HG02678 (cell line): Measurements from ENCODE around the gene CFAP74.

Experiments used
- ATAC-seq: cut with Tn5 transposase; IDR thresholded peaks from one replicate; pipeline ENCODE4 v1.9.1; 2021; ENCODE audit warnings: mild to moderate bottlenecking, moderate library complexity; ENCODE audit not compliant: unreplicated experiment

CFAP74 gene

DNA sequence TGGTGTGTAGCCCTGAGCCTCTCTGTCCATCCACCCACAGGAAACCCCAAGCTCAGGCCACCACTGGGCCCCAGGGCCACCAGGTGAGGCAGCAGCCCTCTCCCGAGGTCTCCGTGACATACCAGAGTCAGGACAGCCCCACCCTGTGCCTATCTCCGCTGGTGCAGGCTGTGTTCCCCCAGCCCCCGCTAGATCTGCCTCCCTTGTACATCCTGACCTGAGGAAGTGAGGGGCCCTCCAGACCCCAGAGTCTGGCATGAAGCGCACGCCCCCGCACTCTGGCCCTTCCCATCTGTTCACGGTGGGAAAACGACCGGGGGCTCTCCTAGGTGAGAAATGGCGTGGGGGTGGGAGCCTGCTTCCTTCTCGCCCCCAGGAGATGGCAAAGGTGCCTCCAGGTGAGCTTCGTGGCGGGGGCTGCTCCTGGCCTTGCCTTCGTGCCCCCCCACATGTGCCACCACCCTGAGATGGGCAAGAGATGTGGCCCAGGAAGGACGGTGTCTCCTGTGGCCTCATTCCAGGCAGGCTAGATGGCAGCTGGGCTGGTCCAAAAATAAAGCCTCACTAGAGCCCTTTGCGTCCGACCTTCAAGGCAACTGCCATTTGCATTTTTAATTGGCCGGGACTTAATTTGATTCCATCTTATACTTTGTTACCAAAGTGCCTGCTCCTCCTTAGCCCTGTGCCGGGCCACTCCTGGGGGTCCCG is 18.6 kb upstream of the CFAP74 start:
- no peak for ATAC-seq

DNA sequence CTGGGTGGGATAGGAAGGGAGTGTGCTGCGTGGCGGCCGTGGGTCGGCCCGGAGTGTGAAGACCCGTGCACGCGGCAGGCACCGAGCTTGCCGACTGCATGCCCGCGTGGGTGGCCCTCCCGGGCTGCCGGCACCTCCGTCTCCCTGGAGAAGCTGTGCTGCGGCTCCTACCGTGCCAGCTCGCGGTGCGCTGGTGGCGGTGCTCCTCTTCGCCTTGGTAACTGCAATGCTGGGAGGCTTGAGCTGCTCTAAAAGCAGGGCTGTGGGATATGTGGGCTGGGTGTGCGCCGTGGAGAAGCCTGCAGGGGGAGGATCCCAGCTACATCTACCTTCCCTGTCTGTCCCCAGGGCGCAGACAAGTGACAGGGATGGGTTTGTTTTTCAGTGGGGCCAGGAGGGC is 18.0 kb upstream of the CFAP74 start:
- no peak for ATAC-seq

DNA sequence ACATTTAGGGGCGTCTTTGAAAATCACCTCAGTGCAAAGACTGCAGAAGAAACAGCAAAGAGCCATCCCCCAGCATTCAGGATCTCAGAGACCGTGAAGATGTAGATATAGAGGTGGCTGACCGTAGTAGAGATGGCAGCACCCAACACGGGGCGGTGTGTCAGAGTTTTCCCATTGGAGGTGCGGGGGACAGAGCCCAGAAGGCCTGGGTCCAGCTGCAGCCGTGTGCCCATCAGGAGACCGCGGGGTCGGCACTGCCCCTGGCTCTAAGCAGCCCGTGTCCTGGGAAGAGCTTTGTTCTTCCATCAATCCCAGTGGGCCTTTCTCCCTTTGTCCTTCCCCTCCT is 16.7 kb upstream of the CFAP74 start:
- no peak for ATAC-seq

- no peak for ATAC-seq
These were observed 16.2 kb upstream of the CFAP74 start for GRCh38 chr1:2019571-2020309.

DNA sequence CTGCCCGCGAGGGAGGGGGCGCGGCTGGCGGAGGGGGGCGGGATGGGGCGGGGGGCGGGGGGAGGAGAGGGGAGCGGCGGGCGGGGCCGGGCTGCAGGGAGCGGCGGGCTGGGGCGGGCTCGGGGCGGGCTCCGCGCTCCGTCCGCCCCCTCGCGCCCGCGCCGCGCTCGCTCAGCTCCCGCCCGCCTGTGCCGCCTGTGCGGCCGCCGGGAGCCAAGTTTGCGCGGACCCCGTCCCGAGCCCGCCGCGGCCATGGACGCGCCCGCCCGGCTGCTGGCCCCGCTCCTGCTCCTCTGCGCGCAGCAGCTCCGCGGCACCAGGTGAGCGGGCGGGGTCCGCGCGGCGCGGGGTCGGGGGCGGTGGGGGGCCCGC is 15.6 kb upstream of the CFAP74 start, which contains the start of gene GABRD:
Gene GABRD (plus strand): TSS at position 174 of the 372 bp plus-strand sequence. CDS start 79 bp downstream, at position 253.
- no peak for ATAC-seq

- ATAC-seq, result no peak
These were observed 14.9 kb upstream of the CFAP74 start for GRCh38 chr1:2018217-2019171.

DNA sequence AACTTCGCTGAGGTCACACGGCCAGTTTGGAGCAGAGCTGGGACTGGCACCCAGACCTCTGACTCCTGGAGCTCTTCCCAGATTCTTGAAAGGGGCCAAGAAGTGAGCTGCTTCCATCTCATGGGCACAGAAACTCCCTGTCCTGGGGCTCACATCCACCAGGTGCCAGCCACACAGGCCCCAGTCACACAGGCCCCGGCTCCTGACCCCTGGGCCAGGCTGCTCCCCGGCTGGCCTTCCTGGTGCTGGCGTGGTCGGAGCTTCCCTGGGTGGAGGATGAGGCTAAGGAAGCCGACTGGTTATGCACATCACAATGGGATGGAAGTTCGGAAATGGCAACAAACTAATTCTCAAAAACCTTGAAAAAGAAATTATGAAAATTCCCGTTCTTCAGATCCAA is 12.5 kb upstream of the CFAP74 start:
- ATAC-seq, result no peak

DNA sequence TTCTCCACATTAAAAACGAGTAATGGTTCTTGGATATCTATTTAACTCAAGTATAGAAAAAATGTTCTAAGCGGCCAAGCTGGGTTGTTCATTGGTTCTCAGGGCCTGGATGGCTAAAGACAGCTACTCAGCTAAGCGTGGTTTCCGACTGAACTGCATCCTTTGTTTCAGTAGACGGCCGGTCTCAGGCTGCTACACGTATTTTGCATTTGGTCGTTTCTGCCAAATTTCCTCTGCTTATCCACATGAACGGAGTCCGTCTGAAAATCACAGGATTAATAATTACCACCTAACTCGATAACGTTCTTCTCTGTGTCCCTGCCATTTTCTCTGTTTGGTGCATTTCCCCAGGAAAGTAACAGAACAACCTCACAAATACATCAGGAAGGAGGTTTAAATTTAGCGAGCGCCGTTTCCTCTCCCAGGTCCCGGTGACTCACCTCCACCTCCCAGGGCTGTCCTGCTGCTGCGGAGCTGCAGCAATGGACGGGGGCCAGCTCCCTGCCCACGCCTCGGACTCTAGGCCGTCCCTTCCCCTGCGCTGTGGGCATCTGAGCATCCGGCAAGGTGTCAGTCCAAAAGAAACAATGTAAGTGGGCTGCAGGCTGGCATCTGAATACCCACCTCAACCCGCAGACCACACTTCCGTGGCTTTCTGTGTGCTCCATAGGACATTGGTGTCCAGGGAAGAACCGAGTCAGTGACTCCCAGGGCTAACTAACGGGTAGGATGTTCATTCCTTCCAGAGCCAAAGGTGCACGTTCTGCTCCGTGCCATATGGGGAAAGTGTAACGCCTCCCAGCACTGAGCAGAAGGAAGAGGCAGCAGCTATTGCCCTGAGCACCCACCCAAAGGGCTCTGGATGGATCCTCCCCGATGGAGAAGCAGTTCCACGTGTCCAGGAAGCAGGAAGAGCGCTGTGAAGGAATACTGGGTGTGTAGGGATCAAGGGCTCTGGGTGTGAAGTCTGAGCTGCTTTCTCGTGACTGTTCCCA is 11.5 kb upstream of the CFAP74 start:
- ATAC-seq, result no peak

GRCh38 chr1:2014181-2014580 is 10.6 kb upstream of the CFAP74 start:
- no peak for ATAC-seq

- ATAC-seq, result no peak
These were observed 5.8 kb upstream of the CFAP74 start for GRCh38 chr1:2009101-2010053.

- ATAC-seq, result no peak
These were observed 1.3 kb upstream of the CFAP74 start for GRCh38 chr1:2004856-2005255.

DNA sequence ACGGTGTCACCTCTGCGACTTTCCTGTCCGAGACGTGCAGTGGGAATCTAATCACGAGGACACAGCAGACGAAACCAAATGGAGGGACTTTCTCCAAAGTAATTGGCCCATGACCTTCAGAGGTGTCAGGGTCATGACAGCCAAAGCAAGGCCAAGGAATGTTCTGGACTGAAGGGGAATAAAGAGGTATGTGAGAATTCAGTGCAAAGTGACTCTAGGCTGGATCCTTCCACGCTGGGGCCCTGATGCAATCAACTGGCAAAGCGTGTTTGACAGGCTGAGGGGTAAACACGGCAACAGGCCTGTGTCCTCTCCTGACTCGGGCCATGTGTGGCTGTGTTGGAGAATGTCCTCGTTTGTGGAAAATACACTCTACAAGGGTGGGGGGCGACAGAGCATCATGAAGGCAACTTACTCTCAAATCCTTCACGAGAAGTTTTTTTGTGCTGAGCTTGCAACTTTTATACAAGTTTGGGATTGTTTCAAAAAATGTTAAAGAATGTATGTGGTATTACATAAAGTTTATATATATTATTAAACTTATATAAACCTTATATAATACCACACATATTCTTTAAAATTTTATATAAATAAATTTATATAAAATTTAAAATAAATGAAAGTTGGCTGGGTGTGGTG is 1.7 kb downstream of the CFAP74 start:
- no peak for ATAC-seq

DNA sequence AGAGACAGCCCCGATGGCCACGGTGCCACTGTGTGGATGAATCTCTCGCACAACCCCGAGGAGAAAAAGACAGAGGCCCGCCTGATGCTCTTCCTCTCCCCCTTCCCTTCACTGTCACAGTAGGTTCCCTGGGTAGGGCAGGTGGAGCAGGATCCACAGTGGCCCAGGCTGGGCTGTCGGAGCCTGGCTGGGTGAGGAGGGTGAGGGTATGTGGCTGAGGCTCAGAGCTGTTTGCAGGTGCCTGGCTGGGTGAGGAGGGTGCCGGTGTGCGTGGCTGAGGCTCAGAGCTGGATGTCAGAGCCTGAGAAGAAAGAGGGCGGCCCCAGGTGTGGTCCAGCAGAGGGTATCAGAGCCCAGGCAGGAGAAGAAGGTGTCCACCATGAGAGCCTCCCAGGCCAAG is 2.7 kb downstream of the CFAP74 start:
- ATAC-seq, result no peak

- ATAC-seq, result no peak
These were observed 3.2 kb downstream of the CFAP74 start for GRCh38 chr1:2000432-2000831.

DNA sequence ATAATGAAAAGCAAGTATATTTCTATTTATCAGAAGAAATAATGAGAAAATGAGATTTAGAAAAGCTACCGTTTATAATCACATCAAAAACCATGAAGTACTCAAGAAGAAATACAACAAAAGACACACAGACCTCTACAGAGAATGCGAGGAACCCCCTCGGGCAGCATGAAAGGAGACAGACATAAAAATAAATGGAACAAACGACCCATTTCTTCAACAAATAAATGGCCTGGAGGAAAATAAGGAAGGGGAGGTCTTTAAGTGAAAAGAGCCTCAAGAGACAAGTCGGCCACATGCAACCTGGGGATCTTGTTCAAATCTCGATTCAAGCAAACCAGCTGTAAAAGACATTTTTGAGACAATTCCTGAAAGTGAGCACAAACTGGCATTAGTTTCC is 6.0 kb downstream of the CFAP74 start:
- no peak for ATAC-seq

GRCh38 chr1:1996207-1996651 is 7.4 kb downstream of the CFAP74 start:
- no peak for ATAC-seq

GRCh38 chr1:1994536-1994935 is 9.1 kb downstream of the CFAP74 start:
- no peak for ATAC-seq

- no peak for ATAC-seq
These were observed 13.4 kb downstream of the CFAP74 start for GRCh38 chr1:1990222-1990621.

DNA sequence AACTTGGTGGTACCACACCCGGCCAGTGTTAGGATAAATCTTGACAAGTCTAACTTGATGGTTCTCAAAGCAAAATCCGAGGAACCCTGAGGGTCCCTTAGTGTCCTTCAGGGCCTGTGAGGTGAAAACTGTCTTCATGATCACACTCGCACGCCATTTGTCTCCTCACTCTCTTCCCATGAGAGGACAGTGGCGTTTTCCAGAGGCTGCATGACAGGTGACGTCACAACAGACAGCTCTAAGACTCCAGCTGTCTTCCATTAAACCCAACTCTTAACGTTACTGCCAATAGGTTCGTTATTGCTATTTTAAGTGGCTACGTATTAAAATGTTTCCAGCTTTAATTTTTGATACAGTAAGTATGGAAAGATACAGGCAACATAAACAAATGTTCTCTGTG is 13.8 kb downstream of the CFAP74 start:
- ATAC-seq, result no peak
